HG02970 (cell line): ENCODE data around the gene LRRC37A2.
A peak's percentile ranks its signal among the peaks of the same experiment; 100 is the strongest.
"Not testable (repeated sequence)": the region's sequence is repeated elsewhere in the genome, so short reads cannot be mapped to it uniquely, and the experiment has no call there.

Source experiments
- ATAC-seq: cut with Tn5 transposase; IDR thresholded peaks from one replicate; pipeline ENCODE4 v1.9.1; 2021; ENCODE audit warnings: mild to moderate bottlenecking, moderate library complexity, moderate number of reproducible peaks; ENCODE audit not compliant: unreplicated experiment, low FRiP score

LRRC37A2 gene

GRCh38 chr17:46512168-46512567 lies at the start of gene LRRC37A2:
LRRC37A2 (plus strand) TSS chr17:46512468; CDS start chr17:46512713, 245 bp downstream.
- ATAC-seq: not testable (repeated sequence)

- ATAC-seq: not testable (repeated sequence)
Measured at GRCh38 chr17:46467618-46468017, 44.6 kb upstream of the LRRC37A2 start.

DNA sequence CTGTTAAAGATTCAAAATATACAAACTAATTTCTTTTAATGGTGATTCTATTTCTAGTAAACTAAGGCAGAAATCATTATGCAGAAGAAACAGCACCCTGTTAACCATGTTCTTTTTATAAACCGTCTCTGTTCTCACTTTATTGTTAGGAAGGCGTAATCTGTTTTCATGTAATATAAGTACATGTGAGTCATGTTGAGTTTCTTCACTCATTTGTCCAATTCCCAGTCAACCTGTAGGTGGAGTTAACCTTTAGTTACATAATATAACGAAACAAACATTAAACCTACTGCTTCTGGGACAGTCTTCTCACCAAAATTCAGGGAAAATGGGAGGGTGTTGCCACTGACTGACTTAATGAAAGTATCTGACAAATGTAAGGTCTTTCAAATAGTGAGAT lies 37.8 kb upstream of the LRRC37A2 start:
- not testable (repeated sequence) for ATAC-seq

DNA sequence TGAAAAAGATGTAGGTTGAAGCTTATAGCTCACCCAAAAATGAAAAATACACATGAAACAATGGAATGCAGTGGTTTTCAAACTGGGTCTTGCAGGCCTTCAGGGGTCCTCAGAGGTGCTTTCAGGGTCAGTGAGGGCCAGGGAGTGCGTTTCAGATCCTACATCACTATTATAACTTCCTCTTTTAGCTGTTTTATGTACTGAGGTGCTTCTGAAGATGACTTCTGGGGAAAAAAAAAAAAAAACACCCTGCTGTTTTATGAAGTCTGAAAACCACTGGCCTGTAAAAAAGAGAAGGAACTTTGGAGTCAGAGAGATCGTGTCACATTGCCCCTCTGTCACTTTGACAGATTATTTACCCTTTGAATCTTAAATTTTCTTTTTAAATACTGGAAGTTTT lies 36.7 kb upstream of the LRRC37A2 start:
- ATAC-seq: not testable (repeated sequence)

- ATAC-seq: not testable (repeated sequence)
Measured at GRCh38 chr17:46478823-46479222, 33.4 kb upstream of the LRRC37A2 start.

DNA sequence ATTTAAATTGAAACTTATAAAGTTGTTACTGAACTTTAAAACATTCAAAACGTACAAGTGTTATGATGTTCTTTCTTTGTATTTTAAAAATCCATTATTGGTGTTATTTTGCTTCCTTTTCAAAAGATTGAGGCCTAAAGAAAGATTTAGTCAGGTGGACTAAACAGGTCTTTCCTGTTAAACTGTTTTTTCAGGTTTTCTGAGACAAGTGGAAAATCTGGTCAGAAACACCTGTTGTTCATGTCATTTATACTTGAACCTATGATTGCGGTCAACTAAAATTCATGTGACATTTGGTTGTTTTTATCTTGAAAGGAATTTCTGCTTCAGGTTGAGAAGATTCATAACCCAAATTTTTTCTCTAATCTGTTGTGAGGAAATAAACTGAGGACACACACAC lies 31.0 kb upstream of the LRRC37A2 start:
- not testable (repeated sequence) for ATAC-seq

GRCh38 chr17:46492021-46492420 lies 20.2 kb upstream of the LRRC37A2 start:
- not testable (repeated sequence) for ATAC-seq

- ATAC-seq: not testable (repeated sequence)
Measured at GRCh38 chr17:46499437-46500139, 12.7 kb upstream of the LRRC37A2 start.

GRCh38 chr17:46505896-46506295 lies 6.4 kb upstream of the LRRC37A2 start:
- ATAC-seq: not testable (repeated sequence)

DNA sequence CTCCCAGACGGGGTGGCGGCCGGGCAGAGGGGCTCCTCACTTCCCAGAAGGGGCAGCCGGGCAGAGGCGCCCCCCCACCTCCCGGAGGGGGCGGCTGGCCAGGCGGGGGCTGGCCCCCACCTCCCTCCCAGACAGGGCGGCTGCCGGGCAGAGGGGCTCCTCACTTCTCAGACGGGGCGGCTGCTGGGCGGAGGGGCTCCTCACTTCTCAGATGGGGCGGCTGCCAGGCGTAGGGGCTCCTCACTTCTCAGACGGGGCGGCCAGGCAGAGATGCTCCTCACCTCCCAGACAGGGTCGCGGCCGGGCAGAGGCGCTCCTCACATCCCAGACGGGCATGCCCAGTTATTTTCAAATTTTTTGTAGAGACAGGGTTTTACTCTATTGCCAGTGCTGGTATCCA lies 22.4 kb downstream of the LRRC37A2 start:
- ATAC-seq: not testable (repeated sequence)

DNA sequence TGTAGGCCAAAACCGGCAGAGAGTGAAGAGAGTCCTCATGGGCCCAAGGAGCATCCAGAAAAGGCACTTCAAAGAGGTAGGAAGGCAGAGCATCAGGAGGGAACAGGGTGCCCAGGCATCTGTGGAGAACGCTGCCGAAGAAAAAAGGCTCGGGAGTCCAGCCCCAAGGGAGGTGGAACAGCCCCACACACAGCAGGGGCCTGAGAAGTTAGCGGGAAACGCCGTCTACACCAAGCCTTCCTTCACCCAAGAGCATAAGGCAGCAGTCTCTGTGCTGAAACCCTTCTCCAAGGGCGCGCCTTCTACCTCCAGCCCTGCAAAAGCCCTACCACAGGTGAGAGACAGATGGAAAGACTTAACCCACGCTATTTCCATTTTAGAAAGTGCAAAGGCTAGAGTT lies 36.3 kb downstream of the LRRC37A2 start:
- ATAC-seq: not testable (repeated sequence)

DNA sequence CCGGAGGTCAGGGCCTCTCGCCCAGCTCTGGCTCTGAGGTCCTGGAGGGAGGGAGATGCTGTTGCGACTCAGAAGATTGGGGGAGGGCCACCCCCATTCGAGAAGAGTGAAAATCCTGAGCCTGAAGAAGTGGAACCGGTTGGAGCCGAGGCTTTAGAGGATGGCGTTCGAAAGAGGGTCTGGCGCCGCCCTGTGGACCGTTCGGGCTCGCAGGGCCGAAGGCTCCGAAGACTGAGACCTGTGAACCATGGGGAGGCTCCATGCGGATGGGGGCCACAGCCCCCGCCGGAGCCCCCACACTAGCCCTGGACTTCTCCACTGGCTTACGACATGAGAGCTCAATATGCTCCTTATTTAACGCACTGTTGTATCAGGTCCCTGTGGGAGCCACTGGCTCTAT lies 46.9 kb downstream of the LRRC37A2 start:
- not testable (repeated sequence) for ATAC-seq

- ATAC-seq: not testable (repeated sequence)
Measured at GRCh38 chr17:46560048-46560447, 47.8 kb downstream of the LRRC37A2 start.

GRCh38 chr17:46566284-46566683 lies 54.0 kb downstream of the LRRC37A2 start:
- not testable (repeated sequence) for ATAC-seq

DNA sequence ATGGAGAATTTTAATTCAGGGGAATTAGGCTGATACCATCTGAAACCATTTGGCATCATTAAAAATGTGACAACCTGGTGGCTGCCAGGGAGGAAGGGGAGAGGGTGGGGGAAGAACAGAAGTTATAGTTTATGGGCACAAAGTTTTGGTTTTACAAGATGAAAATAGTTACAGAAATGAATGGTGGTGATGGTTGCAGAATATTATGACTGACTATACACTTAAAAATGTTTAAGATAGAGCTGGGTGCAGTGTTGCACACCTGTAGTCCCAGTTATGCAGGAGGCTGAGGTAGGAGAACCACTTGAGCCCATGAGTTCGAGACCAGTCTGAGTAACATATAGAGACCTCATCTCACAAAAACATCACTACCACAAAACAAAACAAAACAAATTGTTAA lies 54.7 kb downstream of the LRRC37A2 start:
- not testable (repeated sequence) for ATAC-seq

DNA sequence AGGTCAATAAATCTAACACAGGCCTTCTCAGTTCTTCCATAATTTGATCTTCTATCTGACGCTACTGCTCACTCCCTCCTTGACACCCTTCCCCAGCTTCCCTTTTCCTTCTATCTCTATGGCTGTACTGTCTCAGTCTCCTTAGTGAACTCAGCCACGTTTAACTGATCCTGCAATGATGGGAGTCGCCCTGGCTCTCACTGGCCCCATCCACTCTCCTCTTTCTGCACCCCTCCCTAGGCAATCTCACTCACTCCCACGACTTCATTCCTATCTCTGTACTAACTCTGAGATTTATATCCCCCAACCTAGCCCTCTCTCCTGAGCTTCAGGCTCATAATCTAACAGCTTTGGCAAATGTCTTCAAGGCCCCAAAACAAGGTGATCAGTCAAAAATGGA lies 59.5 kb downstream of the LRRC37A2 start:
- ATAC-seq: not testable (repeated sequence)

DNA sequence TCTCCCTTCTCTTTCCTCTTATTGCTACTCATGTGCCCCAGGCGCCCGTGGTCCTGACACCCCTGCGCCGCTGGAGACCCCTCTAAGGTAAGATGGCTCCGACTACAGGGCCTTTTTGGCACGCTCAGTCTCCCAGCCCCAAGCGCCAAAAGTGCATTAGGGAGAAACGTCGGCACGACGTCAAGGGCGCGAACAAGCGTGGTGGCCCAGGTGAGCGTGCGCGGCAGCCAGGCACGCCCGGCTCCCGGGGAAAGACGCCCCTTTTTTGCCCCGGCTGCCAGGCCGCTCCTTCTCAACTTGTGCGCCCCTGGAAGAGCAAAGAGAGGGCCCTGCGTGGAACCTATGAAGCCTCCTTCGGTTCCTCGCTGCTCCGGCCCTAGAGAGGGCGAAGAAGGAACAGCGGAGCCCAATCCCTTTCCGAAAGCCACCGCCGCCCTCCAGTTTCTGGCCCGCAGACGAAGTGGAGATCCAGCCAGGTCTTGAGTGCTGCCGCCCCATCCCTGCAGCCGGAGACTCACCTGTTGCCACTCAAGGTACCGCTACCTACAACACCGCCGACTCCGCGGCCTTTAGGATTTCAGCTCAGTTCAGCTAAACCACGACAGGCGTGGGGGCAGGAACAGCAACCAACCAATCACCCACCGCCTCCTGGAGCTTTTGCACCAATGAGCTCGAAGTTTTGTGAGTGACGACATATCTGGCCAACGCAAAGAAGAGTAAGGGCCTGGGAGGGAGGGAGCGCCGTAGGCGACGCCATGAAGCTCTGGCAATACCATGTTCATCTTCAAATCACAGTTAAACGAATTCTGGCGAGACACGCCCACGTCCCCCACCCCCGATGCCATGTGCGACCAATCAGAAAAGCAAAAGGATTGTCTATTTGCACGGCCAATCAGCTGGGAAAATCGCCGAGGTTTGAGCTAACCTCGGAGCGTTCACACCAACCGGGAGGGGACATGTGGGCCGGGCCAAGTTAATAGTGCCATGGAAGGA lies 67.1 kb downstream of the LRRC37A2 start, which contains the start of gene ARL17A:
TSS of gene ARL17A (minus strand) at position 609 of the 993 bp plus-strand sequence. CDS start 3,369 bp downstream, outside the sequence.
- peak; percentile 97 for ATAC-seq

DNA sequence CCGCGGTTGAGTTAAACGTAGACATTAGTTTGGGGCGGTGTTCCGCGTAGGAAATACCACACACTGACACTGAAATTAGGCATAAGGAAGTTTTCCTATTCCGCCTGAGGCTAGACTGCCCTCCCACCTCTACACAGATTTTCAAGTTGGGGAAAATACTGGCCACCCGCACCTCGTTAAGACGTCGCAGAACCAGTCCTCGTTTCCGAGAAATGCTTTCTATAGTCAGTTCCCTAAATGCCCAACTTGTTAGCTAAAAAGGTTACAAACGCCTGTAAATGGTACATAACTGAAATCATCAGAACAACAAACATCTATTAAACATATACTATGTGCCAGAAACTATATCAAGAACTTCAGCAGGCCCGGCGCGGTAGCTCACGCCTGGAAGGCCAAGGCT lies 67.8 kb downstream of the LRRC37A2 start:
- ATAC-seq: not testable (repeated sequence)

- ATAC-seq: not testable (repeated sequence)
Measured at GRCh38 chr17:46585444-46585843, 73.2 kb downstream of the LRRC37A2 start.

GRCh38 chr17:46590157-46591146 lies 78.2 kb downstream of the LRRC37A2 start, which contains the start of gene NSF:
NSF (plus strand) TSS chr17:46590669; CDS start chr17:46590776, 107 bp downstream.
- peak; percentile 88 for ATAC-seq
